EH (cell line): ENCODE measurements around the gene ABCB4.
"Not testable (repeated sequence)": the region's sequence is repeated elsewhere in the genome, so short reads cannot be mapped to it uniquely, and the experiment has no call there.

Experiments
- DNase-seq: peaks from one replicate; pipeline ENCODE4 v3.0.0-alpha.2; 2015; ENCODE audit warnings: low read depth

Gene ABCB4

GRCh38 chr7:87476179-87476557 lies 688 bp upstream of the ABCB4 start:
- no peak for DNase-seq

GRCh38 chr7:87474533-87475358 lies 734 bp downstream of the ABCB4 start:
- DNase-seq = peak; percentile 82

GRCh38 chr7:87473986-87474385 lies 1.5 kb downstream of the ABCB4 start:
- DNase-seq = peak; percentile 27

GRCh38 chr7:87473192-87473591 lies 2.3 kb downstream of the ABCB4 start:
- no peak for DNase-seq

GRCh38 chr7:87471473-87471872 lies 4.0 kb downstream of the ABCB4 start:
- DNase-seq = no peak

- not testable (repeated sequence) for DNase-seq
These were observed 6.3 kb downstream of the ABCB4 start for GRCh38 chr7:87469204-87469603.

GRCh38 chr7:87465534-87465880 lies 10.0 kb downstream of the ABCB4 start:
- not testable (repeated sequence) for DNase-seq

- DNase-seq = not testable (repeated sequence)
These were observed 10.5 kb downstream of the ABCB4 start for GRCh38 chr7:87464830-87465533.

GRCh38 chr7:87463982-87464381 lies 11.5 kb downstream of the ABCB4 start:
- no peak for DNase-seq

- not testable (repeated sequence) for DNase-seq
These were observed 15.0 kb downstream of the ABCB4 start for GRCh38 chr7:87460444-87460843.

GRCh38 chr7:87459941-87460340 lies 15.5 kb downstream of the ABCB4 start:
- no peak for DNase-seq

GRCh38 chr7:87458148-87458547 lies 17.3 kb downstream of the ABCB4 start:
- no peak for DNase-seq

GRCh38 chr7:87456247-87456646 lies 19.2 kb downstream of the ABCB4 start:
- DNase-seq = no peak

GRCh38 chr7:87452279-87452678 lies 23.2 kb downstream of the ABCB4 start:
- DNase-seq = no peak

- no peak for DNase-seq
These were observed 24.3 kb downstream of the ABCB4 start for GRCh38 chr7:87451187-87451586.

GRCh38 chr7:87450706-87451105 lies 24.8 kb downstream of the ABCB4 start:
- no peak for DNase-seq

GRCh38 chr7:87448388-87448787 lies 27.1 kb downstream of the ABCB4 start:
- no peak for DNase-seq

GRCh38 chr7:87447116-87447635 lies 28.3 kb downstream of the ABCB4 start:
- DNase-seq = peak; percentile 54

- DNase-seq = no peak
These were observed 29.6 kb downstream of the ABCB4 start for GRCh38 chr7:87445897-87446296.

GRCh38 chr7:87435546-87435945 lies 39.9 kb downstream of the ABCB4 start:
- DNase-seq = peak; percentile 15

GRCh38 chr7:87432536-87432935 lies 42.9 kb downstream of the ABCB4 start:
- no peak for DNase-seq

- DNase-seq = no peak
These were observed 48.2 kb downstream of the ABCB4 start for GRCh38 chr7:87427288-87427687.

- no peak for DNase-seq
These were observed 49.3 kb downstream of the ABCB4 start for GRCh38 chr7:87426160-87426559.
